ENCODE data around the gene TAS2R9.

Gene TAS2R9

GRCh38 chr12:10826258-10826657 lies 16.3 kb upstream of the TAS2R9 start, which contains the start of gene TAS2R10:
TAS2R10 (minus strand) TSS chr12:10826358; CDS start chr12:10826269, 89 bp downstream.
- no peak for DNase-seq (ENCODE audit: low read depth in 1 of 2, low spot score in 1 of 2)
- Histone ChIP-seq H3K4me3 (replicated peaks; ENCODE audit: insufficient read depth, low read length) (no peak within 1 kb of the TSS), H3K27ac (replicated peaks) (no peak within 1 kb of the TSS), H3K27me3 (ENCODE audit: insufficient read depth, poor library complexity, severe bottlenecking) (no peaks in the 10 kb centered on the region)
- no peak for TF ChIP-seq POLR2AphosphoS5 (IDR thresholded peaks at IDR 0.05; ENCODE audit: low read depth)
- TF ChIP-seq GABPA (IDR thresholded peaks at IDR 0.05; ENCODE audit: low read depth): no peak
- no peak for TF ChIP-seq SPI1 (IDR thresholded peaks at IDR 0.05; ENCODE audit: borderline replicate concordance, low read depth)
- no peak for TF ChIP-seq CTCF (IDR thresholded peaks at IDR 0.05; ENCODE audit: insufficient read depth, low read length)
- TF ChIP-seq REST (IDR thresholded peaks at IDR 0.05; ENCODE audit: insufficient replicate concordance, low read depth): no peak

- Histone ChIP-seq H3K27ac (replicated peaks) (no peak overlapping the region), H3K4me3 (replicated peaks; ENCODE audit: insufficient read depth, low read length) (no peak overlapping the region), H3K27me3 (ENCODE audit: insufficient read depth, poor library complexity, severe bottlenecking) (no peaks in the 10 kb centered on the region)
- DNase-seq (ENCODE audit: low read depth in 1 of 2, low spot score in 1 of 2): no peak
- TF ChIP-seq POLR2AphosphoS5 (IDR thresholded peaks at IDR 0.05; ENCODE audit: low read depth) (no peak), SPI1 (IDR thresholded peaks at IDR 0.05; ENCODE audit: borderline replicate concordance, low read depth) (no peak)
These were observed 15.0 kb upstream of the TAS2R9 start for GRCh38 chr12:10824957-10825356.

GRCh38 chr12:10811883-10812536 lies 2.0 kb upstream of the TAS2R9 start:
- H3K27me3 ChIP-seq (ENCODE audit: insufficient read depth, poor library complexity, severe bottlenecking): no peaks in the 10 kb centered on the region
- H3K4me3 ChIP-seq (replicated peaks; ENCODE audit: insufficient read depth, low read length): no peak overlapping the region
- no peak for DNase-seq (ENCODE audit: low read depth in 1 of 2, low spot score in 1 of 2)
- H3K27ac ChIP-seq (replicated peaks): no peak overlapping the region
- TF ChIP-seq REST (IDR thresholded peaks at IDR 0.05; ENCODE audit: insufficient replicate concordance, low read depth) (no peak), SPI1 (IDR thresholded peaks at IDR 0.05; ENCODE audit: borderline replicate concordance, low read depth) (no peak), GABPA (IDR thresholded peaks at IDR 0.05; ENCODE audit: low read depth) (no peak), POLR2AphosphoS5 (IDR thresholded peaks at IDR 0.05; ENCODE audit: low read depth) (no peak), CTCF (IDR thresholded peaks at IDR 0.05; ENCODE audit: insufficient read depth, low read length) (no peak)

- TF ChIP-seq SPI1 (IDR thresholded peaks at IDR 0.05; ENCODE audit: borderline replicate concordance, low read depth): no peak
- no peak for TF ChIP-seq POLR2AphosphoS5 (IDR thresholded peaks at IDR 0.05; ENCODE audit: low read depth)
- no peak for TF ChIP-seq CTCF (IDR thresholded peaks at IDR 0.05; ENCODE audit: insufficient read depth, low read length)
- TF ChIP-seq GABPA (IDR thresholded peaks at IDR 0.05; ENCODE audit: low read depth): no peak
- TF ChIP-seq REST (IDR thresholded peaks at IDR 0.05; ENCODE audit: insufficient replicate concordance, low read depth): no peak
- Histone ChIP-seq H3K4me3 (replicated peaks; ENCODE audit: insufficient read depth, low read length) (no peak within 1 kb of the TSS), H3K27me3 (ENCODE audit: insufficient read depth, poor library complexity, severe bottlenecking) (no peaks in the 10 kb centered on the region), H3K27ac (replicated peaks) (no peak within 1 kb of the TSS)
- DNase-seq (ENCODE audit: low read depth in 1 of 2, low spot score in 1 of 2): no peak
These were observed 2.8 kb downstream of the TAS2R9 start, which contains the start of gene TAS2R8 for GRCh38 chr12:10807186-10807585. TAS2R8 (minus strand) TSS chr12:10807286; CDS start chr12:10806980, 306 bp downstream.
